WI38 (cell line): Measurements from ENCODE around the gene TCF12.

Experiments used
- H3K4me3 ChIP-seq: 2 replicates; pipeline ENCODE4 v1.5.1; 2011; ENCODE audit warnings: low read depth, mild to moderate bottlenecking, control low read depth, low read length
- CTCF ChIP-seq: IDR thresholded peaks from 2 replicates; pipeline ENCODE4 v1.5.1; 2012; ENCODE audit warnings: low read depth, mild to moderate bottlenecking, control low read depth, low read length

The TCF12 gene

GRCh38 chr15:57215326-57215725, 296.9 kb downstream of the TCF12 start:
- H3K4me3 ChIP-seq = peak overlapping the region; percentile 41
- TF ChIP-seq CTCF = no peak

DNA sequence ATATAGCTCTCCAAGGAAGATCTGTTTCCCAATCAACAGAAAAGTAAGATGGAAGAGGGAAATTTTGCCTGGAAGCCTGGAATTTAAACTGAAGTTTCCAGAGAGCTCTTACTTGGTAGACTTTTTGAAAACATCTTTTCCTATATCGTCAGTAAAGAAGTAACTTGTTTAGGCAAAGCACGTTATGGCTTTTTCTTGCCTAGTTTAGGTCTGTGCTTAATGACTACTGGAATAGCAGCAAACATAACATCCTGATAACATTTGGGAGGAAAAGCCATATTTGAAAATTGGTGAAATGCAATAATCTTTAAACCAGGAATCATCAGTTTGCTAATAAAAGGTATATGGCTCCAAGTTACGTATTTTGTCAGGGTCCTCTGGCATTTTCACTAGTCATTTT, 297.4 kb downstream of the TCF12 start:
- TF ChIP-seq CTCF = no peak

GRCh38 chr15:57216288-57216687, 297.8 kb downstream of the TCF12 start:
- peak overlapping the region; percentile 38 for H3K4me3 ChIP-seq
- TF ChIP-seq CTCF = no peak

More for the DNA sequence above, 297.4 kb downstream of the TCF12 start:
- peak overlapping the region; percentile 38 for H3K4me3 ChIP-seq

DNA sequence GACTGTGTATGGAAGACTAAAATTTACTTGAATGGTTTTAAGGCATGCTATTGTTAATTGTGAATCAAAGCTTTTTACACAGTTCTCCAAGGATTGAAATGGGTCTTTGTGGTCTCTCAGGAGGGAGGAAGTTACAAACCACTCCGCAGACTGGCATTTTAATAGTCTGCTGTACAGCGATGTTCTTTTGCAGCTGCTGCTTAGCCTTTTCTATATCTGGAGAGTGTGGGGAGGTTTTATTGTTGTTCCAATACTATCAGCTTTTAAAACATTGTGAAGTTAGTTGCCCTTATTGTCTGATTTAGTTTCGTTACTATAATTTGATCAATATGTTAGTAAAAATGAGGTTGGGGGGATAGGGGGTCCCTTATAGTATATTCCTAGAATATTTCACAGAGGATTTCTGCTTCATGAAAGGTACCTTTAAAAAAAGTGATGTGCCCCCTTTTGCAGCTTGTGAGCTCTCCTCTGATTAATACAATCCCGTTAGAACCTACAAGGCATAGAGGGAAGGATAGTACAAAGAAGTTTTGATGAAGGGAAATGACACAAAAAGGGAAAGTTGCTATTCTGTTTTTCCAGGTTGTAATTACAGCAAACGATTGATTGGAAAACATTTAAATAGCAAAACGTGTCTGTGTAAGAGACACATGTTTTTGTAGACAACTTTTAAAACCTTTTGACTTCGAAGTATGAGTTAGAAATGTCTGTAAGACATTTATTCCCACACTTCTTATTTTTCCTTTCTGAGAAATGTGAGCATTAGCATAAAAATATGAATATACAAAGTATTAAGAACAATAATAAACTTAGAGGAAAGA, 299.5 kb downstream of the TCF12 start:
- peak overlapping the region; percentile 36 for H3K4me3 ChIP-seq
- no peak for TF ChIP-seq CTCF

DNA sequence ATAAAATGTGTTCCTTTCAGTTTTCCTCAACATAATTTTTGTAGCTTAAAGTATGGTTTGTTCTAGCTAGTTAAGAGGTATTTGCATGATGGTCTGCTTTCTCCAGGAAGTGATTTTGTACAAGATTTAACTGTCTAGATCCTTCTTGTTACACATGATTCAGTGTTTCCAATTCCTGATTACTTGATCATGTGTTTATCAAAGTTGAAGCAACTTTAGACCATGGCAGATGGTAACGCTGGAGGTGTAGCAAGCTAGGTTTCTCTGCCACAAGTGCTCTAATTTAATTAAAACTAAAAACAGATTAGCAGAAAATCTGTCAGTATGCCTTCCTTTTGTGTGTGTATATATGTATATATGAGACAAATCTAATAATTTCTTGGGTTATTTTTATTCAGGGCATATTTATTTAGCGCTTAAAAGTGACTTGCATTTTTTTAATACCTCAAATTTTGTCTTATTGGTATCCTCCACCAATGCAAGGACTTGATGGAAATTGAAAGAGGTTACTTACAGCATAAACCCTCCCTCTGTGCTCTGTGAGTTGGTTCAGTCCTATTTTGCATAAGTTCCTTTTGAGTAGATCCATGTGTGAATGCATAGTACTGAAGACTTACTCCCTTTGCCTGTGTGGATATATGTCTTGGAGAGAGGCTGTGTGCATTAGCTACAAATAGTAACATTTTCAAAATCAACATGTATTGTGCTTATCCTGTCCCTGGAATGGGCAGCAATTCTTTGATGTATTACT, 300.6 kb downstream of the TCF12 start:
- TF ChIP-seq CTCF = no peak

GRCh38 chr15:57220205-57220604, 301.8 kb downstream of the TCF12 start:
- H3K4me3 ChIP-seq = peak overlapping the region; percentile 72
- TF ChIP-seq CTCF = no peak

More for the DNA sequence above, 300.6 kb downstream of the TCF12 start:
- peak overlapping the region; percentile 72 for H3K4me3 ChIP-seq

GRCh38 chr15:57221134-57221533, 302.7 kb downstream of the TCF12 start:
- peak overlapping the region; percentile 72 for H3K4me3 ChIP-seq
- no peak for TF ChIP-seq CTCF
